ENCODE measurements around the gene BBOX1.

DNA sequence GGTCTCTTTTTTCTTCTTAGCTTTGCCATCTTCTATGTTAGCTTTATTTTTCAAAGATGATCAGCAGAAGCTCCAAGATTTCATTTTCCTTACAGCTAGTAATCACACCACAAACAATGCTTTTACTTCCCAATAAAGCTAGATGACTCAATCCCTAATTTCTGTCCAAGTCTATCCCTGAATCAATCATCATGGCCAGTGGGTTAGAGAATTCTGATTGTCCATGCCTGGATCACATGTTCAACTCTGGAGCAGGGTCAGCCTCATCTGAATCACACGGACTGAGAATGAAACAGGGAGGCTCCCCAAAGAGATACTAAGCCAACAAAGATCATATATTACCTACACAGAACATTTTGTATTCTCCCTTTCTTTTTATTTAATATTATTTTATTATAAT, 79.6 kb downstream of the BBOX1 start:
- no peak for TF ChIP-seq POLR2A (IDR thresholded peaks at IDR 0.05; ENCODE audit: low read depth, low read length)
- no peak for TF ChIP-seq TAF1 (IDR thresholded peaks at IDR 0.05; ENCODE audit: borderline replicate concordance, low read depth, low read length)

All from GM12892 (cell line).